Measurements from ENCODE around the gene ZNF211.

DNA sequence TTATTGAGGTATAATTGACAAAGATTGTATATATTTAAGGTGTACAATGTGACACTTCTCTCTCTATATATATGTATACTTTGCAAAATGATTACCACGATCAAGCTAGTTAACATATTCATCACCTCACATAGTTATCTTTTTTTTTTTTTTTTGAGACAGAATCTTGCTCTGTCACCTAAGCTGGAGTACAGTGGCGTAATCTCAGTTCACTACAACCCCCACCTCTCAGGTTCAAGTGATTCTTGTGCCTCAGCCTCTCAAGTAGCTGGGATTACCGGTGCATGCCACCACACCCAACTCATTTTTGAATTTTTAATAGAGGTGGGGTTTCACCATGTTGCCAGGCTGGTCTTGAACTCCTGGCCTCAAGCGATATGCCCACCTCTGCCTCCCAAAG, 39.5 kb downstream of the ZNF211 start:
- TF ChIP-seq, protein P1, sequence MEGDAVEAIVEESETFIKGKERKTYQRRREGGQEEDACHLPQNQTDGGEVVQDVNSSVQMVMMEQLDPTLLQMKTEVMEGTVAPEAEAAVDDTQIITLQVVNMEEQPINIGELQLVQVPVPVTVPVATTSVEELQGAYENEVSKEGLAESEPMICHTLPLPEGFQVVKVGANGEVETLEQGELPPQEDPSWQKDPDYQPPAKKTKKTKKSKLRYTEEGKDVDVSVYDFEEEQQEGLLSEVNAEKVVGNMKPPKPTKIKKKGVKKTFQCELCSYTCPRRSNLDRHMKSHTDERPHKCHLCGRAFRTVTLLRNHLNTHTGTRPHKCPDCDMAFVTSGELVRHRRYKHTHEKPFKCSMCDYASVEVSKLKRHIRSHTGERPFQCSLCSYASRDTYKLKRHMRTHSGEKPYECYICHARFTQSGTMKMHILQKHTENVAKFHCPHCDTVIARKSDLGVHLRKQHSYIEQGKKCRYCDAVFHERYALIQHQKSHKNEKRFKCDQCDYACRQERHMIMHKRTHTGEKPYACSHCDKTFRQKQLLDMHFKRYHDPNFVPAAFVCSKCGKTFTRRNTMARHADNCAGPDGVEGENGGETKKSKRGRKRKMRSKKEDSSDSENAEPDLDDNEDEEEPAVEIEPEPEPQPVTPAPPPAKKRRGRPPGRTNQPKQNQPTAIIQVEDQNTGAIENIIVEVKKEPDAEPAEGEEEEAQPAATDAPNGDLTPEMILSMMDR (IDR thresholded peaks at IDR 0.05) = no peak
- no peak for TF ChIP-seq POLR2A (IDR thresholded peaks at IDR 0.05)
